ENCODE results near the gene KDM4B. TPM values are rescaled to one million over a fixed set of nuclear protein-coding genes. Genes with fewer than 3 reads are reported as not detected.

The KDM4B gene
- total and polyA plus RNA-seq, 2 donors (not counting 1 experiment from before 2014, with no cell fraction given), result 75.5 to 205 TPM

DNA sequence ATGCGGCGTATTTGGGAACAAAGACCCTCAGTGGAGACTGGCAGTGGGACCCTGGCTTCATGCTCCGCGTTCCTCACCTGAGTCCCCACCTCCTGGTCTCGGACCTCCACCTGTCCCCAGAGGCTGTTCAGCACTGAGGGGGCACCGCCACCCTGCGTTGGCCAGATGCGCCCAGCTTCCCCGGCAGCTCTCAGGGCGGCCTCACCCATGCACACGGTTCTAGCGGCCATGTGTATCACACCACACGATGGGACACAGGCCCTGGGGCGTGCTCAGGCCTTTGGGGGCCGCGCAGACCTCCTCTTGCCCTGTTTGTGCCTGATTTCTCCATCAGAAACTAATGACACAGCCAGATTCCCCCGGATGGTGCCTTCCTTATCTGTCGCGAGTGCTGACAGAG, 138.1 kb downstream of the KDM4B start:
- Histone ChIP-seq H3K9me3 (ENCODE audit: control extremely low read depth in 1 of 3, control insufficient read depth in 2 of 3, insufficient read depth in 1 of 3, low read length in 2 of 3) (no peaks in the 10 kb centered on the region), H2AFZ (ENCODE audit: insufficient read depth, low read depth, low read length, poor library complexity, severe bottlenecking) (no peak overlapping the region), H3K4me3 (ENCODE audit: control extremely low read depth in 1 of 5, extremely low read depth in 1 of 5, insufficient read depth in 1 of 5, low read depth in 2 of 5, low read length in 4 of 5) (no peak overlapping the region), H3K4me2 (replicated peaks; ENCODE audit: low read depth, low read length, poor library complexity, severe bottlenecking) (no peak overlapping the region), H3K27ac (ENCODE audit: low read length in 2 of 2) (no peak overlapping the region), H3K36me3 (replicated peaks in 1 of 2; ENCODE audit: control extremely low read depth in 1 of 2, control insufficient read depth in 1 of 2, extremely low read depth in 1 of 2, insufficient read depth in 2 of 2, low read length in 1 of 2) (peaks cover 0 to 11% of the 10 kb centered on the region in 2 experiments), H4K20me1 (ENCODE audit: control insufficient read depth, insufficient read depth, low read length, poor library complexity, severe bottlenecking) (no peaks in the 10 kb centered on the region), H3K9ac (ENCODE audit: low read length) (no peak overlapping the region), H3K4me1 (ENCODE audit: control insufficient read depth in 2 of 2, insufficient read depth in 2 of 2, low read length in 2 of 2) (no peaks in the 10 kb centered on the region), H3K27me3 (replicated peaks in 1 of 4; ENCODE audit: control extremely low read depth in 1 of 4, control insufficient read depth in 3 of 4, insufficient read depth in 4 of 4, low read length in 3 of 4) (no peaks in the 10 kb centered on the region), H3K79me2 (ENCODE audit: control insufficient read depth, insufficient read depth, low read length) (no peaks in the 10 kb centered on the region)
- DNase-seq (no peak), ATAC-seq (ENCODE audit: low read depth) (no peak)
- no peaks in the 10 kb centered on the region for H3K9me3 Mint-ChIP-seq (ENCODE audit: insufficient read depth)
- no peak overlapping the region for H3K27ac Mint-ChIP-seq
- ChIA-PET CTCF (interaction anchor here (0.5 kb wide), 1 partner anchor 225 kb away, joined by 4 read pairs; no protein-coding TSS in a partner anchor), POLR2A (no interaction called here)
- no peaks in the 10 kb centered on the region for H3K27me3 Mint-ChIP-seq
- TF ChIP-seq, protein P1, sequence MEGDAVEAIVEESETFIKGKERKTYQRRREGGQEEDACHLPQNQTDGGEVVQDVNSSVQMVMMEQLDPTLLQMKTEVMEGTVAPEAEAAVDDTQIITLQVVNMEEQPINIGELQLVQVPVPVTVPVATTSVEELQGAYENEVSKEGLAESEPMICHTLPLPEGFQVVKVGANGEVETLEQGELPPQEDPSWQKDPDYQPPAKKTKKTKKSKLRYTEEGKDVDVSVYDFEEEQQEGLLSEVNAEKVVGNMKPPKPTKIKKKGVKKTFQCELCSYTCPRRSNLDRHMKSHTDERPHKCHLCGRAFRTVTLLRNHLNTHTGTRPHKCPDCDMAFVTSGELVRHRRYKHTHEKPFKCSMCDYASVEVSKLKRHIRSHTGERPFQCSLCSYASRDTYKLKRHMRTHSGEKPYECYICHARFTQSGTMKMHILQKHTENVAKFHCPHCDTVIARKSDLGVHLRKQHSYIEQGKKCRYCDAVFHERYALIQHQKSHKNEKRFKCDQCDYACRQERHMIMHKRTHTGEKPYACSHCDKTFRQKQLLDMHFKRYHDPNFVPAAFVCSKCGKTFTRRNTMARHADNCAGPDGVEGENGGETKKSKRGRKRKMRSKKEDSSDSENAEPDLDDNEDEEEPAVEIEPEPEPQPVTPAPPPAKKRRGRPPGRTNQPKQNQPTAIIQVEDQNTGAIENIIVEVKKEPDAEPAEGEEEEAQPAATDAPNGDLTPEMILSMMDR (IDR thresholded peaks at IDR 0.05), result no peak
- TF ChIP-seq EZH2 (IDR thresholded peaks at IDR 0.05; ENCODE audit: borderline replicate concordance, insufficient read depth, low read depth, low read length, poor library complexity, severe bottlenecking), result no peak
- WGBS (ENCODE audit: insufficient coverage), result 96% methylated on average over 16 of the region's 19 CpGs
- no peak overlapping the region for H3K4me3 Mint-ChIP-seq
- H3K4me1 Mint-ChIP-seq, result no peaks in the 10 kb centered on the region
- intact Hi-C loops (cut with micrococcal nuclease), result no loop called here

DNA sequence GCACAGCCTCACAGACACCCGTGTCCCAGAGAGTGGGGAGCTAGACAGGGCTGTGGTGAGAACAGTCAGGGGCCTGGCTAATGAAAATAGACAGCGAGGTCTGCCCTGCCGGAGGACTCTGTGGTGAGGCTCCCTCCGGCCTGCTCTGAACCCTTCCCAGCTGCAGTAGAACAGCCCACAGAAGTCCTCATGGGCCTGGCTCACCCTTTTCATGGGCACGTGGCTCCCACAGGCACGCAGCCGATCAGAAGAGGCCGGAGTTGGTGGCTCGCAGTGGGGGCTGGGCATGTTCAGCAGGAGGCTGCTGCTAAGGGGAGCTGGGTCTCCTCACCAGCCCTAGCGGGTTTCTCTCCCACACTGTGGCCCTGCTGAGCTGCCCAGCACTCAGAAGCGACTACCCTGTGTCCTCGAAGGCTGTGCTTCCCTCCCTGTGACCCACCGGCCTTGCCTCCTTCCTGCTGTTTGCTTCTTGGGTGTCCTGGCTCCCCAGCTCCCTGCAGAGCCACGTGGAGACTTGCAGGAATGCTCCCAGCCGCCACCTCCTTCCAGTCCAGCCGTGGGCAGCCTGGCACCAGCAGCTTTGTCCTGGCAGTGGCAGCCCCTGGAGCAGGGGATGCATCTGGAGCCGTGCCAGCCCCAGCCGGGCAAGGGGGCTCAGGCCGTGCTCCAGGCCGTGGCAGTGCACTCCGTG, 138.7 kb downstream of the KDM4B start:
- Histone ChIP-seq H3K27ac (ENCODE audit: low read length in 2 of 2) (no peak overlapping the region), H3K9ac (ENCODE audit: low read length) (no peak overlapping the region), H4K20me1 (ENCODE audit: control insufficient read depth, insufficient read depth, low read length, poor library complexity, severe bottlenecking) (no peaks in the 10 kb centered on the region), H3K9me3 (ENCODE audit: control extremely low read depth in 1 of 3, control insufficient read depth in 2 of 3, insufficient read depth in 1 of 3, low read length in 2 of 3) (no peaks in the 10 kb centered on the region), H3K4me2 (replicated peaks; ENCODE audit: low read depth, low read length, poor library complexity, severe bottlenecking) (no peak overlapping the region), H3K4me3 (ENCODE audit: control extremely low read depth in 1 of 5, extremely low read depth in 1 of 5, insufficient read depth in 1 of 5, low read depth in 2 of 5, low read length in 4 of 5) (no peak overlapping the region), H3K27me3 (replicated peaks in 1 of 4; ENCODE audit: control extremely low read depth in 1 of 4, control insufficient read depth in 3 of 4, insufficient read depth in 4 of 4, low read length in 3 of 4) (no peaks in the 10 kb centered on the region), H2AFZ (ENCODE audit: insufficient read depth, low read depth, low read length, poor library complexity, severe bottlenecking) (no peak overlapping the region), H3K79me2 (ENCODE audit: control insufficient read depth, insufficient read depth, low read length) (no peaks in the 10 kb centered on the region), H3K36me3 (replicated peaks in 1 of 2; ENCODE audit: control extremely low read depth in 1 of 2, control insufficient read depth in 1 of 2, extremely low read depth in 1 of 2, insufficient read depth in 2 of 2, low read length in 1 of 2) (peaks cover 0 to 16% of the 10 kb centered on the region in 2 experiments), H3K4me1 (ENCODE audit: control insufficient read depth in 2 of 2, insufficient read depth in 2 of 2, low read length in 2 of 2) (no peaks in the 10 kb centered on the region)
- intact Hi-C loops (cut with micrococcal nuclease), result no loop called here
- no peak overlapping the region for H3K27ac Mint-ChIP-seq
- H3K9me3 Mint-ChIP-seq (ENCODE audit: insufficient read depth), result no peaks in the 10 kb centered on the region
- ATAC-seq (ENCODE audit: low read depth) (no peak), DNase-seq (no peak)
- POLR2A ChIA-PET, result no interaction called here
- TF ChIP-seq, protein P1 (IDR thresholded peaks at IDR 0.05), result no peak
- TF ChIP-seq EZH2 (IDR thresholded peaks at IDR 0.05; ENCODE audit: borderline replicate concordance, insufficient read depth, low read depth, low read length, poor library complexity, severe bottlenecking), result no peak
- no peaks in the 10 kb centered on the region for H3K27me3 Mint-ChIP-seq
- H3K4me1 Mint-ChIP-seq, result no peaks in the 10 kb centered on the region
- H3K4me3 Mint-ChIP-seq, result no peak overlapping the region
- 95% methylated on average over 19 of the region's 21 CpGs for WGBS (ENCODE audit: insufficient coverage)
- CTCF ChIA-PET, result interaction anchor here (0.5 kb wide), 1 partner anchor 224 kb away, joined by 4 read pairs; no protein-coding TSS in a partner anchor

Measured in B cell (primary cell).